ENCODE results near the gene MNAT1. TPM values are rescaled to one million over a fixed set of nuclear protein-coding genes. Genes with fewer than 3 reads are reported as not detected.

The MNAT1 gene
- total and polyA plus RNA-seq, 2 experiments from 2014 or later, result 51.6 to 85.0 TPM

DNA sequence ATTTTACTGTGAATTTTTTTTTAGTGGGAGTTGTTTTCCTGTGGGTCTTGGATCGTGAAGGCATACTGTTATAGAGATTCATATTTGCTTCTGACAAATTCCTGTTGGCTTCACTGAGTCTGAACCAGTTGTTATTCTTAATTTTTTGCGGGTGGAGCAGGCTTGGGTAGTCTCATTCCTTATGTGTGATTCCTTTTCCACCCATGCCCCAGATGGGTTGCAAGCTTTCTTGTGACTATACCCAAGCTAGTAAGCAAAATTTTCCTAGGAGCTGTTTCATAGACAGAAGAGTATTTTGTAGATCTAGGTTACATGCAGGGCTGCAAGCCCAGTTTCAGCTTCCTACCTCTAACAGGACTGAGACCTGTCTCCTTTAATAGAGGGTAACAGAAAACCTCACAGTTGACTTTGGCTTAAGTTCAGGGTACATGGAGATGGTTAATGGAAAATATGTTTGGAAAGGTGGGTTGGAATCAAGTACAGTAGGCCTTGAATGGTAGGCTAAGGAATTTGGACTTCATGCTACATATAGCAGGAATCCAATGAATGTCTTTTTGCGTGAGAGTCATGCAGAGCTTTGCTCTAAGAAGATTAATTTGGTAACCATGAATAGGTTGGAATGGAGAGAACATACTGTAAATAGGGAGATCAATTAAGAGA, 217.3 kb downstream of the MNAT1 start (continued):
- TF ChIP-seq POLR2AphosphoS5 (IDR thresholded peaks at IDR 0.05; ENCODE audit: low read depth) (no peak), ZNF114 (CRISPR knock-in tag; IDR thresholded peaks at IDR 0.05) (no peak)
- TF ChIP-seq, protein P1, sequence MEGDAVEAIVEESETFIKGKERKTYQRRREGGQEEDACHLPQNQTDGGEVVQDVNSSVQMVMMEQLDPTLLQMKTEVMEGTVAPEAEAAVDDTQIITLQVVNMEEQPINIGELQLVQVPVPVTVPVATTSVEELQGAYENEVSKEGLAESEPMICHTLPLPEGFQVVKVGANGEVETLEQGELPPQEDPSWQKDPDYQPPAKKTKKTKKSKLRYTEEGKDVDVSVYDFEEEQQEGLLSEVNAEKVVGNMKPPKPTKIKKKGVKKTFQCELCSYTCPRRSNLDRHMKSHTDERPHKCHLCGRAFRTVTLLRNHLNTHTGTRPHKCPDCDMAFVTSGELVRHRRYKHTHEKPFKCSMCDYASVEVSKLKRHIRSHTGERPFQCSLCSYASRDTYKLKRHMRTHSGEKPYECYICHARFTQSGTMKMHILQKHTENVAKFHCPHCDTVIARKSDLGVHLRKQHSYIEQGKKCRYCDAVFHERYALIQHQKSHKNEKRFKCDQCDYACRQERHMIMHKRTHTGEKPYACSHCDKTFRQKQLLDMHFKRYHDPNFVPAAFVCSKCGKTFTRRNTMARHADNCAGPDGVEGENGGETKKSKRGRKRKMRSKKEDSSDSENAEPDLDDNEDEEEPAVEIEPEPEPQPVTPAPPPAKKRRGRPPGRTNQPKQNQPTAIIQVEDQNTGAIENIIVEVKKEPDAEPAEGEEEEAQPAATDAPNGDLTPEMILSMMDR (conservative IDR thresholded peaks at IDR 0.05; ENCODE audit: low read depth in 2 of 2), result no peak

DNA sequence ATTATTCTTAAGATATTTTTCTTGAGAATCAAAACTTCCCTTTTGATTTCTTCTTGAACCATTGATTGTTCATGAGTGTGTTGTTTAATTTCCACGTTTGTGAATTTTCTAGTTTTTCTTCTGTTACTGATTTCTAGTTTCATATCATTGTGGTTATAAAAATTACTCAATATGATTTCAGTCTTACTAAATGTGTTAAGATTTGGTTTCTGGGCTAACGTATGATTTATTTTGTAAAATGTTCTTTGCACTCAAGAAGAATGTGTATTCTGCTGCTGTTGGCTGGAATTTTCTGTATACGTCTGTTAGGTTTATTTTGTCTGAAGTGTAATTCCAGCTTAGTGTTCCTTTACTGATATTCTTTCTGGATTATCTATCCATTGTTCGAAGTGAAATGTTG, 221.6 kb downstream of the MNAT1 start:
- Mint-ChIP-seq H3K9me3 (peaks cover 39% of the 10 kb centered on the region), H3K27ac (no peak overlapping the region), H3K36me3 (ENCODE audit: low read depth) (peaks cover 43% of the 10 kb centered on the region), H3K4me1 (no peaks in the 10 kb centered on the region; the same call in 2 of the 3 replicates), H3K4me3 (no peak overlapping the region), H3K27me3 (ENCODE audit: insufficient read depth, low read depth, poor library complexity) (no peaks in the 10 kb centered on the region)
- no peaks in the 10 kb centered on the region for H4K20me1 ChIP-seq (replicated peaks; ENCODE audit: insufficient read depth)
- peaks cover 4% of the 10 kb centered on the region for H3K79me2 ChIP-seq (replicated peaks; ENCODE audit: insufficient read depth)
- no peak overlapping the region for H2AFZ ChIP-seq
- H3K36me3 ChIP-seq (ENCODE audit: insufficient read depth), result peaks cover 3% of the 10 kb centered on the region; the same call in 1 of the 2 replicates
- ATAC-seq, result no peak
- H3K4me1 ChIP-seq (ENCODE audit: insufficient read depth), result no peaks in the 10 kb centered on the region
- H3K27ac ChIP-seq (ENCODE audit: low read depth), result no peak overlapping the region
- no peaks in the 10 kb centered on the region for H3K27me3 ChIP-seq (ENCODE audit: insufficient read depth)
- DNase-seq (ENCODE audit: low spot score), result no peak
- no peaks in the 10 kb centered on the region for H3F3A ChIP-seq (replicated peaks; ENCODE audit: low read depth)
- H3K4me2 ChIP-seq, result no peak overlapping the region
- no peak overlapping the region for H3K4me3 ChIP-seq
- H3K9me2 ChIP-seq (ENCODE audit: insufficient read depth), result no peaks in the 10 kb centered on the region
- TF ChIP-seq REST (IDR thresholded peaks at IDR 0.05; ENCODE audit: unreplicated experiment), result no peak
- TF ChIP-seq, protein P1 (conservative IDR thresholded peaks at IDR 0.05; ENCODE audit: low read depth in 2 of 2), result no peak
- no peak for TF ChIP-seq EZH2phosphoT487 (IDR thresholded peaks at IDR 0.05; ENCODE audit: unreplicated experiment)
- TF ChIP-seq, protein P2, sequence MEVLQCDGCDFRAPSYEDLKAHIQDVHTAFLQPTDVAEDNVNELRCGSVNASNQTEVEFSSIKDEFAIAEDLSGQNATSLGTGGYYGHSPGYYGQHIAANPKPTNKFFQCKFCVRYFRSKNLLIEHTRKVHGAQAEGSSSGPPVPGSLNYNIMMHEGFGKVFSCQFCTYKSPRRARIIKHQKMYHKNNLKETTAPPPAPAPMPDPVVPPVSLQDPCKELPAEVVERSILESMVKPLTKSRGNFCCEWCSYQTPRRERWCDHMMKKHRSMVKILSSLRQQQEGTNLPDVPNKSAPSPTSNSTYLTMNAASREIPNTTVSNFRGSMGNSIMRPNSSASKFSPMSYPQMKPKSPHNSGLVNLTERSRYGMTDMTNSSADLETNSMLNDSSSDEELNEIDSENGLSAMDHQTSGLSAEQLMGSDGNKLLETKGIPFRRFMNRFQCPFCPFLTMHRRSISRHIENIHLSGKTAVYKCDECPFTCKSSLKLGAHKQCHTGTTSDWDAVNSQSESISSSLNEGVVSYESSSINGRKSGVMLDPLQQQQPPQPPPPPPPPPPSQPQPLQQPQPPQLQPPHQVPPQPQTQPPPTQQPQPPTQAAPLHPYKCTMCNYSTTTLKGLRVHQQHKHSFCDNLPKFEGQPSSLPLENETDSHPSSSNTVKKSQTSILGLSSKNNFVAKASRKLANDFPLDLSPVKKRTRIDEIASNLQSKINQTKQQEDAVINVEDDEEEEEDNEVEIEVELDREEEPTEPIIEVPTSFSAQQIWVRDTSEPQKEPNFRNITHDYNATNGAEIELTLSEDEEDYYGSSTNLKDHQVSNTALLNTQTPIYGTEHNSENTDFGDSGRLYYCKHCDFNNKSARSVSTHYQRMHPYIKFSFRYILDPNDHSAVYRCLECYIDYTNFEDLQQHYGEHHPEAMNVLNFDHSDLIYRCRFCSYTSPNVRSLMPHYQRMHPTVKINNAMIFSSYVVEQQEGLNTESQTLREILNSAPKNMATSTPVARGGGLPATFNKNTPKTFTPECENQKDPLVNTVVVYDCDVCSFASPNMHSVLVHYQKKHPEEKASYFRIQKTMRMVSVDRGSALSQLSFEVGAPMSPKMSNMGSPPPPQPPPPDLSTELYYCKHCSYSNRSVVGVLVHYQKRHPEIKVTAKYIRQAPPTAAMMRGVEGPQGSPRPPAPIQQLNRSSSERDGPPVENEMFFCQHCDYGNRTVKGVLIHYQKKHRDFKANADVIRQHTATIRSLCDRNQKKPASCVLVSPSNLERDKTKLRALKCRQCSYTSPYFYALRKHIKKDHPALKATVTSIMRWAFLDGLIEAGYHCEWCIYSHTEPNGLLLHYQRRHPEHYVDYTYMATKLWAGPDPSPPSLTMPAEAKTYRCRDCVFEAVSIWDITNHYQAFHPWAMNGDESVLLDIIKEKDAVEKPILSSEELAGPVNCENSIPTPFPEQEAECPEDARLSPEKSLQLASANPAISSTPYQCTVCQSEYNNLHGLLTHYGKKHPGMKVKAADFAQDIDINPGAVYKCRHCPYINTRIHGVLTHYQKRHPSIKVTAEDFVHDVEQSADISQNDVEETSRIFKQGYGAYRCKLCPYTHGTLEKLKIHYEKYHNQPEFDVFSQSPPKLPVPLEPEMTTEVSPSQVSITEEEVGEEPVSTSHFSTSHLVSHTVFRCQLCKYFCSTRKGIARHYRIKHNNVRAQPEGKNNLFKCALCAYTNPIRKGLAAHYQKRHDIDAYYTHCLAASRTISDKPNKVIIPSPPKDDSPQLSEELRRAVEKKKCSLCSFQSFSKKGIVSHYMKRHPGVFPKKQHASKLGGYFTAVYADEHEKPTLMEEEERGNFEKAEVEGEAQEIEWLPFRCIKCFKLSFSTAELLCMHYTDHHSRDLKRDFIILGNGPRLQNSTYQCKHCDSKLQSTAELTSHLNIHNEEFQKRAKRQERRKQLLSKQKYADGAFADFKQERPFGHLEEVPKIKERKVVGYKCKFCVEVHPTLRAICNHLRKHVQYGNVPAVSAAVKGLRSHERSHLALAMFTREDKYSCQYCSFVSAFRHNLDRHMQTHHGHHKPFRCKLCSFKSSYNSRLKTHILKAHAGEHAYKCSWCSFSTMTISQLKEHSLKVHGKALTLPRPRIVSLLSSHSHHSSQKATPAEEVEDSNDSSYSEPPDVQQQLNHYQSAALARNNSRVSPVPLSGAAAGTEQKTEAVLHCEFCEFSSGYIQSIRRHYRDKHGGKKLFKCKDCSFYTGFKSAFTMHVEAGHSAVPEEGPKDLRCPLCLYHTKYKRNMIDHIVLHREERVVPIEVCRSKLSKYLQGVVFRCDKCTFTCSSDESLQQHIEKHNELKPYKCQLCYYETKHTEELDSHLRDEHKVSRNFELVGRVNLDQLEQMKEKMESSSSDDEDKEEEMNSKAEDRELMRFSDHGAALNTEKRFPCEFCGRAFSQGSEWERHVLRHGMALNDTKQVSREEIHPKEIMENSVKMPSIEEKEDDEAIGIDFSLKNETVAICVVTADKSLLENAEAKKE (CRISPR knock-in tag; IDR thresholded peaks at IDR 0.05), result no peak
- TF ChIP-seq ZNF331 (CRISPR knock-in tag; IDR thresholded peaks at IDR 0.05; ENCODE audit: low read depth), result no peak
